Measurements from ENCODE around the gene TEKT2.

DNA sequence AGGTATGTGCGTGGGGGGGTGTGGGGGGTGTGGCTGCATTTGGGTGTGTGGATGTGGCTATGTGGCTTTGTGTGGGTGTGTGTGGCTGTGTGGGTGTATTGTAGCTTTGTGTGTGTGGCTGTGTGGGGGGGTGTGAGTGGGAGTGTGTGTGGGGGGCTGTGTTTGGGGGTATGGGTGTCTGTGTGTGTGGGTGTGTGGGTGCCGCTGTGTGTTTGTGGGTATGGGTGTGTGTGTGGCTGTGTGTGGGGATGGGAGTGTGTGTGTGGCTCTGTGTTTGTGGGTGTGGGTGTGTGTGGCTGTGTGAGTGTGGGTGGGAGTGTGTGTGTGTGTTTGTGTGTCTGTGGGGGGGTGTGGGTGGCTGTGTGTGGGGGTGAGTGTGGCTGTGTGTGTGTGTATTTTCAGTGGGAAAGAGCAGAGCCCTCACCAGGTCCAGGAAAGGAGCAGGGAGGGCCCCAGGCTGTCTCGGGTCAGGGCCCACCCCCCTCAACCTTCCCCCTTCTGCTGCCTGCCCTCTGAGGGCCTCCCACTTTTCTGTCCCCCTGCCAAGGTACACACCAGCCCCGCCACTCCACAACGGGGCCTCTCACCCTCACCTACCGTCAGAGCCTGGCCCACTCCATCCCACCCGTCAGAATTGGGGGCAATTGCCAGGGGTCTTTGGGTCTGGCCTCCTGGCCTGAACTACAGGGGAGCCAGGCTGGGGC is 43.1 kb downstream of the TEKT2 start:
- TF ChIP-seq, protein P1, sequence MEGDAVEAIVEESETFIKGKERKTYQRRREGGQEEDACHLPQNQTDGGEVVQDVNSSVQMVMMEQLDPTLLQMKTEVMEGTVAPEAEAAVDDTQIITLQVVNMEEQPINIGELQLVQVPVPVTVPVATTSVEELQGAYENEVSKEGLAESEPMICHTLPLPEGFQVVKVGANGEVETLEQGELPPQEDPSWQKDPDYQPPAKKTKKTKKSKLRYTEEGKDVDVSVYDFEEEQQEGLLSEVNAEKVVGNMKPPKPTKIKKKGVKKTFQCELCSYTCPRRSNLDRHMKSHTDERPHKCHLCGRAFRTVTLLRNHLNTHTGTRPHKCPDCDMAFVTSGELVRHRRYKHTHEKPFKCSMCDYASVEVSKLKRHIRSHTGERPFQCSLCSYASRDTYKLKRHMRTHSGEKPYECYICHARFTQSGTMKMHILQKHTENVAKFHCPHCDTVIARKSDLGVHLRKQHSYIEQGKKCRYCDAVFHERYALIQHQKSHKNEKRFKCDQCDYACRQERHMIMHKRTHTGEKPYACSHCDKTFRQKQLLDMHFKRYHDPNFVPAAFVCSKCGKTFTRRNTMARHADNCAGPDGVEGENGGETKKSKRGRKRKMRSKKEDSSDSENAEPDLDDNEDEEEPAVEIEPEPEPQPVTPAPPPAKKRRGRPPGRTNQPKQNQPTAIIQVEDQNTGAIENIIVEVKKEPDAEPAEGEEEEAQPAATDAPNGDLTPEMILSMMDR (IDR thresholded peaks at IDR 0.05): no peak
- TF ChIP-seq EP300 (IDR thresholded peaks at IDR 0.05) (no peak), POLR2A (IDR thresholded peaks at IDR 0.05) (no peak)
